GM21528 (cell line): ENCODE data around the gene OXLD1.

Experiments used
- ATAC-seq: cut with Tn5 transposase; IDR thresholded peaks from one replicate; pipeline ENCODE4 v1.9.1; 2021; ENCODE audit warnings: mild to moderate bottlenecking, moderate library complexity; ENCODE audit not compliant: unreplicated experiment, low FRiP score

Gene OXLD1

GRCh38 chr17:81655378-81656117, 10.9 kb downstream of the OXLD1 start:
- no peak for ATAC-seq

GRCh38 chr17:81652906-81653771, 13.3 kb downstream of the OXLD1 start:
- ATAC-seq: no peak

- no peak for ATAC-seq
Observed at GRCh38 chr17:81651692-81652091, 14.7 kb downstream of the OXLD1 start.

- no peak for ATAC-seq
Observed at GRCh38 chr17:81650951-81651350, 15.5 kb downstream of the OXLD1 start.

GRCh38 chr17:81648707-81649085, 17.7 kb downstream of the OXLD1 start:
- no peak for ATAC-seq

- no peak for ATAC-seq
Observed at GRCh38 chr17:81648013-81648706, 18.2 kb downstream of the OXLD1 start.

GRCh38 chr17:81647640-81648012, 18.8 kb downstream of the OXLD1 start:
- ATAC-seq: no peak

- no peak for ATAC-seq
Observed at GRCh38 chr17:81646869-81647600, 19.4 kb downstream of the OXLD1 start.

- no peak for ATAC-seq
Observed at GRCh38 chr17:81644976-81645952, 21.1 kb downstream of the OXLD1 start.

- no peak for ATAC-seq
Observed at GRCh38 chr17:81644496-81644895, 21.9 kb downstream of the OXLD1 start.

- no peak for ATAC-seq
Observed at GRCh38 chr17:81641825-81642489, 24.4 kb downstream of the OXLD1 start.

- ATAC-seq: no peak
Observed at GRCh38 chr17:81640011-81640410, 26.4 kb downstream of the OXLD1 start.

- ATAC-seq: no peak
Observed at GRCh38 chr17:81638683-81639082, 27.7 kb downstream of the OXLD1 start.

- ATAC-seq: peak; percentile 79
Observed at GRCh38 chr17:81636505-81637288, 29.7 kb downstream of the OXLD1 start, which contains the start of the genes NPLOC4 and TSPAN10. Gene NPLOC4, minus strand, starts transcription at chr17:81637112. Its CDS starts 182 bp downstream, at chr17:81636930. Gene TSPAN10, plus strand, starts transcription at chr17:81637196. Its CDS starts 5,217 bp downstream, at chr17:81642413.

- ATAC-seq: no peak
Observed at GRCh38 chr17:81635973-81636504, 30.4 kb downstream of the OXLD1 start.

GRCh38 chr17:81635431-81635830, 31.0 kb downstream of the OXLD1 start:
- ATAC-seq: no peak

- no peak for ATAC-seq
Observed at GRCh38 chr17:81631482-81631881, 34.9 kb downstream of the OXLD1 start.

- no peak for ATAC-seq
Observed at GRCh38 chr17:81630274-81630673, 36.1 kb downstream of the OXLD1 start.
